CD4-positive, alpha-beta T cell treated with Interferon alpha-2 for 1 hour (primary cell): ENCODE measurements around the gene RAP1GAP2.
"Not testable (repeated sequence)": the region's sequence is repeated elsewhere in the genome, so short reads cannot be mapped to it uniquely, and the experiment has no call there.

Source experiments
- DNase-seq, 2 donors: peaks; one replicate each; pipeline ENCODE4 v3.0.0-alpha.2; 2020 to 2022

Gene RAP1GAP2

DNA sequence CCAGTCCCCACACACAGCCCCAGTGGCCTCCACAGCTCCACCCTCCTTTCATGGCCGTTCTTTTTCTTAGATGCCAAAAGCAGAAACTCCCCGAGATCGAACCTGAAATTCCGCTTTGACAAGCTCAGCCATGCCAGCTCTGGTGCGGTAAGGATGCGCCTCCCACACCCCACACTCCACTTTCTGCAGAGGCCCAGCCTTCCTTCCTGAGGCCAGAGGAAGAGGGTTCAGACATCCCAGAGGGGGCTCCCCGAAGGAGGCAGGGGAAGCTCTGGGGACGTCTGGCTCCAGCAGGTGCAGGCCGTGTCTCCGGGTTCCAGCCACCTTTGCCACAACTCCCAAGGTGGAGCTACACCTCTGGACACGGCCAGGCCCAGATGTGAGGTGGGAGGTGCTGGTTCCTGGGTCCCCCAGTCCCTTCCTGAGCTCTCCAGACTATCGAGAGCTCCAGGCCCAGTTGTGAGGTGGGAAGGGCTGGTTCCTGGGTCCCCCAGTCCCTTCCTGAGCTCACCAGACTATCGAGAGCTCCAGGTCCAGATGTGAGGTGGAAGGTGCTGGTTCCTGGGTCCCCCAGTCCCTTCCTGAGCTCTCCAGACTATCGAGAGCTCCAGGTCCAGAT, 234.7 kb downstream of the RAP1GAP2 start:
- not testable (repeated sequence) for DNase-seq

DNA sequence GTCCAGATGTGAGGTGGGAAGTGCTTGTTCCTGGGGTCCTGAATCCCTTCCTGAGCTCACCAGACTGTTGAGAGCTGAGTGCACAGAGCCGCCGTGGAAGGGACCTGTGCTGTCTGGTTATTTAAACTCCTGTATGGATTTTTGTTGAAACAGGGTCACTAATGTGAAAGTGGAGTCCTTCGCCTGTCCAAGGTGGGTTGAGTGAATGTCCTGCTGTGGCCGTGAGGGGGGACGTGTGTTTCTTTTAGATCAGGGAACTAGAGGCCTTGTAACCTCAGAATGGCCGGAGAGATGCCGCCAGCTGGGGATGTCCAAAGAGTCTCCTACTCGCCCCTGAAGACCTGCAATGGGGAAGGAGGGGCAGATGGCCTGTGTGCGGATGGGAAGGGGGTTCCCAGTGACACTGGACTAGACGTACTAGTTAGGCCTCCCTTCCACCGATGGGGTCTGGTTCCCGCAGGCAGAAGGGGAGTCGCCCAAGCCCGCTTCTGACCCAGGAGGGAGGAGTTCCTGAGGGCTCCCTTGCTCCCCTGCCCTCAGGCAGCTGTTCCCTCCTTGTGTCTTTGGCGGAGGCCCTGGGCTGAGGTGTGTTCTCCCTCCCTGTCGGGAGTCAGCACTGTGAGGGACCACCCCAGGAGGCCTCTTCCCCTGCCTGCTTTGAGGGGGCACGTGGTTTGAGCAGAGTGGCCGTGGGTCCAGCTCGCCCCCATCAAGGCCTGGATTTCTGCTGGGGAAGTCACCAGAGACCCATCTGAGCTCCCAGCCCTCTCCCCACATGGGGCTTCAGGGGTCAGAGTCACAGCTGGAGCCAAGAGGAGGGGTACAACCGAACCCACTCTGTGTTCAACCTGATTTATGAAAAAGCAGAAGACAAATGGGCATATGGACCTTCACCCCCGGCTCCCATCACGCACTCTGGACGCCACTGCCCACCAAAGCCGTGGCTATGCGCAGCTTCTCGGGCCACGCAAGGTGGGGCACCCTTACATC, 236.3 kb downstream of the RAP1GAP2 start:
- no peak for DNase-seq

DNA sequence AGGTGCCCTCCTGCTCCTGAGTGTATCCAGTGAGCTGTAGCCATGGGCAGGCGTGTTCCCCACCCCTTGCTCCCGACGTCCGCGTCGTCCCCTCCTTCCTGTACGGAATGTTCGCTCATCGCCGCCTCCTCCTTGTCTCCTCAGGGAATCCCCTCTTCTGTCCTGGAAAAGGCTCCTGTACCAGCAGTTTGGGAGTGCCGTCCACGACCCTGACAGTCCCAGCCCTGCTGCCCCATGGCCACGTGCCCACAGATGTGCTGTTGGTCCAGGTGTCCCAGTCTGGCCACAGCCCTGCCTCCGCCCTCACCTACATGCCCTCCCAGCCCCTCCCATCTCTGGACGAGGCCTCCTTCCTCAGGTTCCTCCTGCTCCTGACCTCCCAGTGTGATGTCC, 237.0 kb downstream of the RAP1GAP2 start:
- DNase-seq = no peak

DNA sequence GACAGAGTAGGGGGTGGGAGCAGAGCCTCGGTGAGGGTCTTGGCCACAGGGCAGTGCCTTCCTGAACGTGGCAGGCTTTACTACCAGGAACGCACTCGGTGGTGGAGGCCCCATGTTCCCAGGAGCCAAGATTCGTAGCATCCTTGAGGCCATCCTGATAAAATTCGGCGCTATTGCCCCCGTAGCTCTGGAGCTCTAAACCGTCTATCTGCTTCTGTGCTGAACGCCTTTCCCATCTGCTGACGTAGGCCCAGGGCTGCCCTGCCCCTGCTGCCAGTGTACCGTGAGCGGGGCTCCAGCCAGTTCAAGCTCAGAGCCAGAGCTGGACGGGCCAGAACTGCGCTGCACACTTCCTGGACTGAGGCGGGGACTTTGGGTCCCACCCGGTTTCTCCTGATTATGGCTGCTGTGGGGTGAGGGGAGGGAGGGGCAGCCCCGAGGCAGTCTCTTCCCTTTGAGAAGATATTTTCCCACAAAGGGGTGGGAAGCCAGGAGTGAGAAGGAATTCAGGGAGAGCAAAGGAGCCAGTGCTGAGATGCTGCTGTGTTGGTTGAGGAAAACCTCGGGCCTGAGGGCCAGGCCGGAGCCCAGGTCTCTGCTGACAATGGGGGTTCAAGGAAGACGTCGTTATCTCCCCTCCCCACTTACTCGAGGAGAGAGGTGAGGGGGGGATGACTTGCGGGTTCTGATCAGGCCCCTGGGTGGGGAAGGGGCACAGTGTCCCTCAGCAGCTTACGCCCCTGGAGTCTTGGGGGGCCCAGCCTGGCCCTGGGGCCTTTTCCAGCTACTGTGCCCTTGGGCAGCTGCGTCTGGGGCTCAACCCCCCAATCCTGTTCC, 237.7 kb downstream of the RAP1GAP2 start:
- no peak for DNase-seq

DNA sequence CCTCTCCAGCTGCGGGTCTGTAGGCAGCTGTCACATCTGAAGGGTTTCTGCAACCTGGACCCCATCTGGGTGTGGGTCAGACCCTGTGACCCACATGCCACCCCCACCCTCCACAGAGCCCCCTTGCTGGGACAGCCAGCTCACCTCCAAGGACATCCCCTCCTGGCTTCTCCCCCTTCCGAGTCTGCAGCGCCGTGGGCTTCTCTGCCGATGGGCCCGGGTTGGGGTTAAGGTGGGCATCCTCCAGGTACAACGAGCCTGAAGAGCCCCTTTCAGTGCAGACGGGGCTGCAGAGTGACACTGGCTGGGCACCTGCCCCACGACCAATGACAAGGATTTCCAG, 238.3 kb downstream of the RAP1GAP2 start:
- DNase-seq = no peak

DNA sequence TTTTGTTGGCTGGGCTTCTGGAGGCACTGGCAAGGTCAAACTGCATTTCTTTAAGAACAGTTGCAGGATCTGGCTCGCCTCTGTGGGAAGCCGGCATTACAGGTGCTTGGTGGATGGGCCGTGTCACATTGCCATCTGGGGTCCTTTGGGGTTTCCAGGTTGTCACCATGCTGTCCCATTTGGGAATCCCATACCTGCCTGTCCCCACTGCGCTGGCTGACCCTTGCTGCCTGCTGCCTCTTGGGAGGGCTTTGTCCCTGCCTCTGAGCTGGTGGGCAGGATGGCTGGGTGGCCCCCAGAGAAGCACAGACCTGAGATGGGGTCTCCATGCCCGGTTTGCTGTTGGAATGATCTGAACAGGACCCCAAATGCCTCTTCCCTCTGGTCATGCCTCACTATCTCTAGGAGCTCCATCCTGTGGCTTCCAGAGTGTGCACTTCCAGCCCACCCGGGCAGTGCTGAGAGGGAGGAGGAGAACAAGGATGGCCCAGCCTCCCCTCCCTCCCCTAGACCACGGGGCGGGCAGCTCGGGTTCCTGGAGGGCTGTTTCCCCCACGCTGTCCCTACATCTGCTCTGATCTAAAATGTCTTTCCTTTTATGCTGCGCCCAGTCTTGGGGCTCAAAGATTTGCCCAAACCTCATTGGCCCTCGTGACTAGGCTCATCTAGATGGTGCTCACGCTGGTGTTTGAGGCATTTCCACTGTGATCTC, 239.2 kb downstream of the RAP1GAP2 start:
- DNase-seq = no peak

DNA sequence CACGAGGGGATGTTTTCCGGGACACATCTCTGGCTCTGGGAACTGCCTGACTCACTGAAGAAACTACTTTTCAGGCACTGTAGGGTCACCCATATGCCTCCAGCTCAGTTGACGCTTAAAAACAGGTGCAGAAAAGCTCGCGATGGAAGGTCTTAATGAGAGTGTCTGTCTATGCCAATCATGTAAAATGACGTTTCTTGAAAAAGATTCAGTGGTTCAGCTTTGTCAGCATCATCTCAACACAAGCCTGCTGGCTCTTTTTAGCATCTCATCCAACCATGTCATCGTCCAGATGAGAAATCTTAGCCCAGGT, 239.7 kb downstream of the RAP1GAP2 start:
- no peak for DNase-seq

DNA sequence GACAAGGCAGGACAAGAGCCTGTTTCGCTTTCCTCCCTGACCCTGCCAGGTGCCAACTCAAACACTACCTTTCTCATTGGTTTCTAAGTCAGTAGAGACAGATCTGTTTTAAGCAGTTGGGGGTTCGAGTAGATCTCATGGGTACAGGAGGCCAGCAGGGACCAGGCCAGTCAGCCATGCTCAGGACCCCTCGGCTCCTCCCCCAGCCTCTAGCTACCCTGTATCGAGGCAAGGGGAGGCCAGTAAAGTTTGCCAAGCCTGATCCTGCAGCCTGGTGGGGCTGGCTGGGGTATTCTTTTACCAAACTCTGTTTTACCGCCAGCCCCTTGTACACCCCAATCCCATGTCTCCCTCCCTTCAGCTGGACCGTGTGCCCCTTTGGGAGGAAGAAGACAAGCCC, 240.6 kb downstream of the RAP1GAP2 start:
- no peak for DNase-seq

DNA sequence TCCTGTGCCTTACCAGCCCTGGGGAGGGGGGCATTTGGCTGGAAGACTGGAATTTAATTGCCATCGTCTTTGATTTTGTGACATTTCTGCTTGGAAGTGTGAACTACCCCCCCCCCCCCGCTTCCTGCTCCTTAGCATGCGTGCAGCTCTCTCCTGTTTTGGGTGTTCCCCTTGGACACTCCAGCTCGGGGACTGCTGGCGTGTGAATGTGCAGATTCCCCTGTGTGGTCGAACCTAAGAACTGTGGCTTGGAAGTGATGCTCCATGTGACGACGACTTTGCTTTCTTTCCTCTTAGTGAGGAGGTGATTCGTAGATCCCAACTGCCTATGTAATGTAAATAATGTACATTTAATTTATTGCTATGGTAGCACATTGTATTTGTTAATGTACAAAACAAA, 241.0 kb downstream of the RAP1GAP2 start:
- DNase-seq = no peak

DNA sequence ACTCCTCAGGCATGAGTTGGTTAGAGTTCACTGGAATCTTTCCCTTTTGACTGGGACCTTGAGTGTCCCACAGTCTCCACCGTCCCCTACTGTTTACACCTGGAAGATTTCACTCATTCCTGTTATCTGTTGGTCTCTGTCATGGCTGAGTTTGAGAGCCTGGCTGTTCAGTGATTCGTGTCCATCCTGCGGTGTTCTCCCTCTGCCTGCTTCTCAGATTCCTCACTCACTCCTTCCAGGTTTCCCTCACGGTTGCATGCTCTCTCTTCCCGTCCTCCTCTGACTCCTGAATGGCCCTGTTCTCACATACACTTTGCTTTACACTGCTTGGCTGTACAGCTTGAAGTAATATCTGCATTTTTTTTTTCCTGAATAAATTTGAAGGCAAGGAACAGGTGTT, 242.7 kb downstream of the RAP1GAP2 start:
- no peak for DNase-seq

DNA sequence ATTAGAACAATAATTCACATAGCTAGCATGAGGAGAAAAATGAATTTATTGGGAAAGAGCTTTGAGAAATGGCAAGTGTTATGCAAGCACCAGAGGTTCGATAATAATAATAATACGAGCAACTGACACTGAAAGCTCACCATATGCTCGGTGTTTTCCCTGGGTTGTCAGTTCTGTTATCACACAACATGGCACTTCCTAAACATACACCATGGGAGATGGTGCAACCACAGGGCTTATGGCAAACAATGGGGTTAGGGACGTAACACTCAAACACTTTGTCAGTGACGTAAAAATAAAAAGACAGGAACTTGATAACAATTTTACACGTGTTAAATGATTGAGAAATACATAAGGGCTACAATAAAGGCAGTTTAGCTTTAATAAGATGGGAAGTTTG, 243.5 kb downstream of the RAP1GAP2 start:
- peak; percentile 11 to 45 for DNase-seq

DNA sequence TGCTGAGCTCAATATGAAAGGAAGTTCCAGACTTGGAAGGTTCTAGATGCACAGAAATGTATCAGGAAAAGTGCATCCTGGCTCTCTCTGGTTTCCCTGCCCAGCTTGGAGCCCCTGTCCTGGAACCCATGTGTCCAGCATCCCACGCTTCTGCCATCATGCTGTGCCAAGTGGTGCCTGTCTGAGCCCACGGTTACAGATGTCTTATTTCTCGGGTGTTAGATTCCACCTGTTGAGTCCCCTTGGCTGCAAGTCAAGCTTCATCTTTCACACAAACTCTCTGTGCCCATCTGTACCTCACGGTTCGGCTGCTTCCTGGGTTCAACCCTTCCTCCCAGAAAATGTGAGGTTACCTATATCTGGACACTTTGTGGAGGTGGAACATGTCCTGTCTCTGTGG, 244.6 kb downstream of the RAP1GAP2 start:
- no peak for DNase-seq

DNA sequence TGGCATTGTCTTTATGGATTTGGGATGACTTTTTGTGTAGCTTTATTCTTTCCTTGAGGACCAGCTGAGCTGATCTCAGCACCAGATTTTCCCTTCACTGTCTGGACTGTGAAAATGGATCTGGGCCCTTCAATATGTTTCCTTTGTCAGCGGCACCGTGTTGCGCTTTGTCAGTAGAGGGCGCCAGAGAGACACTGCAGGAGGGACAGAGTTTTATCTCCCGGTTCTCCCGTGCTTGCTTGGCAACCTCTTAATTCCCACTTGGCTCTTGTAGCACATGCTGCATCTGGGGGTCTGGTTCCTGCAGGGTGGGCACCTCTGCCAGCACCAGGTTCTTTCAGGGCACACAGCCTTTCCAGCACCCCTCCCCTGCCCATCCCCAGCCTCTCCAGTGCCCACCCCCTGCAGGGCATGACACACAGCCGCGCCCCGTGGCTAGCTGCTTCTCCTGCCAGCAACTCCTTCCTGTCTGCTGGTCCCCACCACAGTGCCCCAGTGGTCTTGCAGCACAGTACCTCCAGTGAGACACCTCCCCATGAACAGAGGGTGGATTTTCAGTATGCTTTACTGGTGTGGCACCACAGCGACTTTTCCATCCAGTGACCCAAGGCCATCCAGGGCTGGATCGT, 247.6 kb downstream of the RAP1GAP2 start:
- no peak for DNase-seq

DNA sequence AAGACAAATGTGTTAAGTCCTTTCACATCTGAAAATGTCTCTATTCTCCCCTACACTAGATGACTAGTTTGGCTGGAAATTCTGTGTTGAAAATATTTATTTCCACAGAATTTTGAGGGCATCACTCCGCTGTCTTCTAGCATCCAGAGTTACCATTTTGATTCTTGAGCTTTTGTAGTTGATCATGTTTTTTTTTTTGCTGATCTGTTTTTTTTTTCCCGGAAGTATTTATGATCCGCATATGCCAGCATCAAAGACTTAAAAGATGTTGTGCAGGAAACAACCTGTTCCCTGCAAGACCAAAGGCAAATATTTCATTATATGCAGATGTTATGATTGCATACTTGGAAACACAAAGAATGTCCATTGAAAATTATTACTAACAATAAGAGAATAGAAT, 250.5 kb downstream of the RAP1GAP2 start:
- DNase-seq = no peak

DNA sequence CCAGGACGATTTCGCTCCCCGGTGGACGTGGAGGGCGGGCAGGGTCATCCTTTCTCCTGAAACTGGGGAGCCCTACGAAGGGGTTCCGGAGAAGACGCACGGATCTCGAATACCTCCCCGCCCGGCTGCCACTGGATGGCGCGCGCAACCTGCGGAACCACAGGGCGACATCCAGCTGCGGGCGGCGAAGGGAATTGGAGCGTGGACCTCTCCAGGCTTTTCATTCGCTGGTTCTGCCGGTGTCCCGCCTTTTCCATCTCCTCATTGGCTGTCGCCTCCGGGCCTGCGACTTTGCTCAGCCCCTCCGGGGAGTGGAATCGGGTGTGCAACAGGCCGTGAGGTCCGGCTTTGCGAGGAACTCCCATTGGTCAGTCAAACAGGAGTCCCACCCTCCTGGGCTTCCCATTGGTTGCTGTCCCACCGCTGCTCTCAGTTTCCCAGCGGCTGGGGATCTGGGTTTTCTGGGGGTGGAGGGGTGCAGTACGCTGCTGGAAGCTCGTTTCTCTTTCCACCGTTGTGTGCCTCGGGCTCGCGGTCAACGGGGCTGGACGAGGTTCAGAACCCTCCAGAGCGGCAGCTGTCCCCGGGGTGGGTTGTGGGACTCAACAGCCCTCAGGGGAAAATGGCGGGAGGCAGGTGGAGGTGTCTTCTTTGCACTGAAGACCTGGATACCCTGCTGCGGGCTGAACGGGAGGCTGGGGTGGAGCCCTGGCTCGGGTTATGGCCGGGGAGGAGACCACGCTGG, 252.7 kb downstream of the RAP1GAP2 start:
- peak; percentile 96 to 97 for DNase-seq

DNA sequence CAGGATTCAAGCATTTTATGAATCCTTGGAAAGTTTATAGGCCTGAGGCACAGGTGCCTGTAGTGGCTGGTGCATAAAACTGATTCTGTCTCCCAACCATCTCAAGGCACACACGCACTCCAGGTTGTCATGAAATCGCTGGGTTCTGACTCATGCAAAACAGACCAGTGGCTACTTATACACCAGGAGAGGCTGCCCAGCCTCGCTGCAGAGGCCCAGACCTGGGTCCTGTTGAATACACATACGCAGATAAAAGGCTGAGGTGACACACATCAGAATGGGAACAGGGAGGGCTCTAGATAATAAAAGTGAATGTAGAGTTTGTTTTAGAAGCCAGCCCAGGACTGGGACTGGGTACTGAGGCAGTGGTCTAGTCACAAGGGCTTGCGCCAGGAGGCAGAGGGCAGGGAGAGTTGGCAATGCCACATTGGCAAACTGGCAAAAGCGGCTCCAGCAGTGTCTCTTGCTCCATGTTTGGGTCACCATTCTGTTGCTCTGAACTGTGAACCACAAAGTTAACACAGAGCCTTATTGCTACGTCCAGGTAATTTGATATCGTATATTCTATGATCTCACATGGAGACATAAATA, 253.6 kb downstream of the RAP1GAP2 start:
- no peak for DNase-seq

DNA sequence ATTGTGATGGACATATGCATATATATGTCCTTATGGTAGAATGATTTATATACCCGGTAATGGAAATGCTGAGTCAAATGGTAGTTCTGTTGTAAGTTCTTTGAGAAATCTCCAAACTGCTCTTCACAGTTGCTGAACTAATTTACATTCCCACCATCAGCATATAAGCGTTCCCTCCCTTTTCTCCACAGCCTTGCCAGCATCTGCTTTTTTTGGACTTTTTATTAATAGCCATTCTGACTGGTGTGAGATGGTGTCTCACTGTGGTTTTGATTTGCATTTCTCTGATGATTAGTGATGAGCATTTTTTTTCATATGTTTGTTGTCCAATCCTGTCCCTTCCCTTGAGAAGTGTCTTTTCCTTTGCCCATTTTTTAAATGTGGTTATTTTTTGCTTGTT, 258.6 kb downstream of the RAP1GAP2 start:
- DNase-seq = not testable (repeated sequence)

DNA sequence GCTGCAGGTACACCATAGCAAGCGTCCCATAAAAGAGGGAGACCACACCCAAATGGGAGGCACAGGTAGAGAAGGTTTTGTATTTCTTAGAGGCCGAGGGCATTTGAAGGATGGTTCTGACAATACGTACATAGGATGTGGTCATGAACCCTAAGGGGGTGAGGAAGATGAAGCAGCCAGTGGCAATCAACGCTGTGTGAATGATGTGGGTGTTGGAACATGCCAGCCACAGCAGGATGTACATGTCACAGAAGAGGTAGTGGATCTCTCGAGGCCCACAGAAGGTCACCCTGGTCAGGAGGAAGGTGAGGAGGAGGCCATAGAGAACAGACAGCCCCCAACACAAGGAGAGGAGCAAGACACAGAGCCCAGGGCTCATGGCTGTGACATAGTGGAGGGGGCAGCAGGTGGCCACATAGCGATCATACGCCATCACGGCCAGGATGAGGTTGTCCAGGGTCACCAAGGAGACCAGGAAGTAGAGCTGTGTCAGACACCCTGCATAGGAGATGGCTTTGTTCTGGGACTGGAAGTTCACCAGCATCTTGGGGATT, 266.7 kb downstream of the RAP1GAP2 start:
- not testable (repeated sequence) for DNase-seq

DNA sequence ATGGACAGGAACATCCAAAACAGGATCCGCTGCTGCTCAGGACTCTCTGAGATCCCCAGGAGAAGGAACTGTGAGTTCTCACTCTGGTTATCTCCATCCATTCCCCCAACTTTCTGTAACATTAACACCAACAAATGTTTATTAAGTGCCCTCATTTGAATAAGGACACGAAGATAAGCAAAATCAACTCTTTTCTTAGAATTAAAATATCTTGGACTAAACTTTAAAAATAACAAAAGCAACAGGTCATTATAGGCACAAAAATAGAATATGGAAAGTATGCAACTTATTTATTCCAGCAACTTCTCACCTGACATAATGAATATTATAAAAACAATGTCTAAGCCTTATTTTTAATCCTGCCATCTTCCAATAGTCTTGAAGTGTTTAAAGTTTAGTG, 267.3 kb downstream of the RAP1GAP2 start, which contains the start of gene OR1D5:
OR1D5 (minus strand) TSS at position 101 of the 400 bp plus-strand sequence; CDS start at position 101, 0 bp downstream.
- DNase-seq = not testable (repeated sequence)

DNA sequence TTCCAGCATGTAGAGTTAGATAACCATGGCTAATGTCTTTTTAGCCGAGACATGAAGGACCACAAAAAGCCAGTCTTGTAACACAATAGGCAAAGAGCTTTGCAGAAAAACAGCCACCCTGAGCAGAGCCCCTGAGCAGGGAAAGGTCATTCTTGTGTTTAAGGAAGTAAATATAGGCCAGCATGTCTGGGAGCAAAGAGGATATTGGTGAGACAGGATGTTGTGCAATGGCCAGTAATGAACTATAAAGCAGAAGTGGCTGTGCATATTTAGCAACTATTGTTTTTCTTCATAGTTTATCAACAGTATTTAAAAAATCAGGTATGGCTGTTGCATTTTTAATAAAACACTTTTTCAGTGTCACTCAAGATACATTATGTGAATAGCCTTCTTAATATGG, 269.0 kb downstream of the RAP1GAP2 start:
- DNase-seq = peak in 1 of 2 donors; percentile 29

DNA sequence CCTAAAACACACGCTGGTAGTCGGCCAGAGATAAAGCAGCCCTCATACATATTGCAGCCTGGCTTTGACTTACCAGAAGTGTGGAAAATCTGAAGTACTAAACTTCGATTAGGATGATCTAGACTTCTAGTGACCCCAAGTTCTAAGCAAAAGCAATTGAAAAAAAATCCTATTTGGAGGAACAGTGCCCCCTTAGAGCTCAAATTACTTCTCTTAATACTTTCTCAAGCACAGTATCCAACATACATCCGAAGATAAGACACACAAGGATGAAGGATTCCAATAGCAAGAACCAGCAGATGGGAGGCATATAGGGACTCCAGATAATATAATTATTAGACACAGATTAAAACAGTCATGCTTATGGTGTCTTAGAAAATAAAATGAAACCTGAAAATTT, 277.6 kb downstream of the RAP1GAP2 start:
- DNase-seq = not testable (repeated sequence)
